NCI-H2171 (cell line): ENCODE data around the gene POGLUT2.

ENCODE experiments used
- DNase-seq: peaks from one replicate; lab custom pipeline; 2025; lab: John Stamatoyannopoulos, UW

The POGLUT2 gene

GRCh38 chr13:102798581-102799425, at the start of gene POGLUT2, which contains the start of gene BIVM:
TSS of gene POGLUT2 (minus strand) at chr13:102798976. CDS start at chr13:102798670, 306 bp downstream.
TSS of gene BIVM (plus strand) at chr13:102799119. CDS start at chr13:102807268, 8,149 bp downstream.
- DNase-seq, result peak; percentile 92

DNA sequence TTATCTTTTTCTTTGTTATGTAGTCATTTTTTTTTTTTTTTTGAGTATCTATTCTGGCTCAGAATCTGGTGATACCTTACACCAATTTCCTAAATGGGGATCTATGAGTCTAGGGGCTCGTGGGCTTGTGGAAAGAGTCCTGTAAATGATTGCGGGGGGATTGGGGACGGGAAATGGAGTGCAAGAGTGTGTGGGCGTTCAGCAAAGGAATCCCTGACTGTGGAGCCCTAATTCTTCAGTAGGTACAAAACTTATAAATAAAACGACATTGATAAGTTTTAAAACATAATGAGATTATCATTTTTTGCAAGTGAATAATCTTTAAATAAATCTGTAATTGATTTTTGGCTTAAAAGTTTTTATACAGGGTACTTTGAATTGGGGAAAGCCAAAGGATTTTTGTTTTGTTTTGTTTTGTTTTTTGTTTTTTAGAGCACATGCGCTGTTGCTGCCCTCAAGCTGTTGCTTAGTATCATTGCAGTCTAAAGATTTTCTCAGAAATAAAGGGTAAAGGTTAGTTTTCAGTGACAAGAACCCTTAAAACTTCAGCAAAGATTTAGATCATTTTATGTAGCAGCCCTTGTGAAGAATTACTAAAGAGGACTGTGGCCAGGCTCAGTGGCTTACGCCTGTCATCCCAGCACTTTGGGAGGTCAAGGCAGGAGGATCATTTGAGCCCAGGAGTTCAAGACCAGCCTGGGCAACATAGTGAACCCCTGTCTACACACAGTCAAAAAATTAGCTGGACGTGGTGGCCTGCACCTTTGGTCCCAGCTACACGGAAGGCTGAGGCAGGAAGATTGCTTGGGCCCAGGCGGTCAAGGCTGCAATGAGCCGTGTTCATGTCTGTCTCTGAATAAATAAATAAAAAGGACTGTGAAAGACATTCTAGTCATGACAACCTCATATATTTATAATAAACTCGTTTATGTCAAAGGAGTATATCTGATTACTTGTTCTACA, 48.8 kb upstream of the POGLUT2 start:
- peak; percentile 11 for DNase-seq

GRCh38 chr13:102846261-102847015, 47.7 kb upstream of the POGLUT2 start:
- peak; percentile 16 for DNase-seq

GRCh38 chr13:102845630-102846260, 47.0 kb upstream of the POGLUT2 start, which contains the start of gene ERCC5:
TSS of gene ERCC5 (plus strand) at chr13:102846032. CDS start at chr13:102846267, 235 bp downstream.
- peak; percentile 93 for DNase-seq

- DNase-seq, result no peak
Observed at GRCh38 chr13:102845289-102845629, 46.5 kb upstream of the POGLUT2 start.

GRCh38 chr13:102839462-102839861, 40.7 kb upstream of the POGLUT2 start:
- no peak for DNase-seq

- no peak for DNase-seq
Observed at GRCh38 chr13:102838982-102839381, 40.2 kb upstream of the POGLUT2 start.

- DNase-seq, result no peak
Observed at GRCh38 chr13:102838273-102838672, 39.5 kb upstream of the POGLUT2 start.

DNA sequence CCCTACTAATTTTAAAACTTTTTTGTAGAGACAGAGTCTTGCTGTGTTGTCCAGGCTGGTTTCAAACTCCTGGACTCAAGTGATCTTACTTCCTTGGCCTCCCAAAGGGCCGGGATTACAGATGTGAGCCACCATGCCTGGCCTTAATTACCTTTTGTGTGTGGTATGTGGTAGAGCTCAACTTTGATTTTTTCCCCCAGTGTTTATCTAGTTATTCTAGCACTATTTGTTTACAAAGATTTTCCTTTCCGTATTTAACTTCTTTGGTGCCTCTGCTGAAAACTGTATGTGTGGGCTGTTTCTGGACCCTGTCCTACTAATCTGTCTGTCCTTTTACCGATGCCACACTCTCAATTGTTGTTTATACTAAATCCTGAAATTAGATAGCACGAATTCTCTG, 37.7 kb upstream of the POGLUT2 start:
- no peak for DNase-seq

DNA sequence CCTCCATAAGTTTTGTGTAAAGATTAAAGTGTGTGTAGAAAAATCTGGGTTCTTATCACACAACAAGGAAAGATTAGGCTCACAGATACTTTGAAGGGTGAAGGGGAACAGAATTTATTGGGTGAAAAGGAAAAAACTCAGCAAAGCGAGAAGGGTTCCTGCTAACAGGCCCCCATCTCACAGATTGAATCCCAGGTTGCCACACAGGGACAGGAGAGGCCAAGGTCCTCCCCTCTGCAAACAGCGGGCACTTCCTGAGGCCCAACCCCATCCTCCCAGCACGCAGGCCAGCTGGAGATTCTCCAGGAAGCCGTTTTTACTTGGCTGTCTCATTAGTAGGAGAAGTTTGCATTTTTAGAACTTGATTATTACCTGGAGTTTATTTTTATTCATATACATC, 31.9 kb upstream of the POGLUT2 start:
- DNase-seq, result no peak

GRCh38 chr13:102825921-102826706, 27.3 kb upstream of the POGLUT2 start:
- DNase-seq, result no peak

DNA sequence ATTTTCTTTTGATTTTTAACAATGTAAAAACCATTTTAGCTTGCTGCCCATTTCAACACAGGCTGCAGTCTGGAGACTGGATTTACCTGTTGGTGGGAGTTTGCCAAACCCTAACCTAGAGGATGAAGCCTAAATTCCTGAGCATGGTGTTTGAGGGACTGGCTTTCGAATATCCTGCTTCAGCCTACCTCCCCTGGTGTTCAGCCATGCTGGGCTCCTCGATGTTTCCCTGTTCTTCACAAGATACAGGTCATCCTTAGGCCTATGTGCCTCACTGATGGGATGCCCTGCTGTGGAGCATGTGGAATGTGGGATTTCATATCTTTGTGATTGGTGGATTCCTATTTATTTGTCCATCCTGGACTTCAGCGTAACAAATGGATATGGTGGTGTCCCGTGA, 26.6 kb upstream of the POGLUT2 start:
- no peak for DNase-seq

DNA sequence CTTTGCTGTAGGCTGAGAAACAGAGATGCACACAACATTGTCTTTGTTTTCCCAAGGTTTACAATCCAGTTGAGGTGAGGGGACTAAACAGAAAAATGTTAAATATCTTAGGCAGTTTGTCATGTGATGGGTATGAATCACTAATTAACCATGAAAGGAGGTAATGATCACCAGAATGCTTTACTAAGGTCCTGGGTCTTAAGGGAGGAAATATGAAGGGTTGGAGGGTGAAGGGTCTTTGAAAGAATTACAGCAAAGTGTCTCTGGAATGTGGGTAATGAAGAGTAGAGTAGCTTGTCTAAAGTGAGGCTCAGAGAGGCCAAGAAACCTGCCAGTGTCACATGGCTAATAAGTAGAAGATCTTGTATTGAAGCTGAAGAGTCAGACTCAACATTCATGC, 19.1 kb upstream of the POGLUT2 start:
- no peak for DNase-seq

DNA sequence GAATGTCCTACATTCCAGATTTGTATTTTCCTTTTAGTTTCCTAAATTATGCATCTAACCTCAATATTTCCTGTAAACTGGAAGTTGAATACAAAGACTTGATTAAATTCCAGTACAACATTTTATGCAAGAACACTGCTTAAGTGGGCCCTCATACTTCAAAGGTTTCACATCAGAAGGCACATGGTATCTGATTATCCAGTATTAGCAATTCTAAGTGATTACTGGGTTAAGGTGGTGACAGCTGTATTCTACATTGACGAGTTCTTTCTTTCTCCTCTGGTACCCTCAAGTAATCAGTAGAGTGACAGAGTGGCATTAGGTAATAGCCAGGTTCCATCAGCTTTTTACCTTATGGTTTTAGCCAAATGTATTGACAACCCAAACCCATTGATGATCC, 18.5 kb upstream of the POGLUT2 start:
- no peak for DNase-seq

- no peak for DNase-seq
Observed at GRCh38 chr13:102816708-102817107, 17.9 kb upstream of the POGLUT2 start.

DNA sequence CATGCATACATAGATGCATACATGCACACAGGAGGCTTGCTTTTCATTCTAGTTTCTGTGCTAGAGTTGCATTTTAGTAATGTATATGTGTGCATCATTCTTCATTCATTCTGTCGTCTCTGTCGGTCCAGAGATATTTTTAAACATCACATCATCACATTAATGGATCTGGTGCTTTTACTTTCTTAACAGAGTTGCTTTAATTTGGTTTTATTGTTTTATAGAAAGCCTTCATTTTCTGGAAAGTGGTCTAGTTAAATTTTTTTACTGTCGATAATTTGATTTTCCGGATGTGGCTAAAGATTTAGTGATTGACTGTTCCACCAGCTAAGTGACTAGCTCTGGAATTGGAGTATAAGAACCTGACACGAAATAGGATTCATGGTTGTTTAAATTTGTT, 17.0 kb upstream of the POGLUT2 start:
- no peak for DNase-seq

GRCh38 chr13:102814793-102815192, 16.0 kb upstream of the POGLUT2 start:
- no peak for DNase-seq

GRCh38 chr13:102814025-102814607, 15.3 kb upstream of the POGLUT2 start:
- DNase-seq, result no peak

DNA sequence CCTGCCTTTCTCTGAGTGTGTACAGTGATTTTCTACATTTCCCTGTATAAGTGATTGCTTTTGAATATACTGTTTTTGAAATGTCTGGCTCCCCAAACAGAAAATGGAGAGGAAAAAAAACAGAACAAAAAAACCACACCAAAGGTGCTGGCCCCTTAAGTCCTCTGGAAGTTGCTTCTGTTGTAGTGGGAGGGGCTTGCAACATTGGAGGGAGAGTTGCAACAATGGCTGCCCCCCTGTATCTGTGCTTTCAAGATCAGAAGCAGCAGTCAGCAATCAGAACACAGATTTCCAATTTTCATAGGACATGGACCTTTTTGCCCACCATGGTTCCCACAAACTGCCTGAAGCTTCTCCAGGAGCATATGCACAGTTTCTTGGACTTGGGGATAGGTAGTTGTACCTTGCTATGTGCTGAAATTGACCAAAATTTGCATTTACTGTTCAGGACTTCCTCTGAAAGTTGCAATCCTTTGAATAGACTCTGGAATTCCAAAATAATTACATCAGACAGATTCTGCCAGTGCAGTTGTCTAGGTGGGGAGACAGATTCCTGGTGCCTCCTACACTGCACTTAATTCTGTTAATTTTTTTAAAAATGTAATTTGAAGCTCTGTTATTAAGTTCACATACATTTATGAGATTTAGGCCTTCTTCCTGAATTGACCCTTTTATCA, 14.0 kb upstream of the POGLUT2 start:
- no peak for DNase-seq

DNA sequence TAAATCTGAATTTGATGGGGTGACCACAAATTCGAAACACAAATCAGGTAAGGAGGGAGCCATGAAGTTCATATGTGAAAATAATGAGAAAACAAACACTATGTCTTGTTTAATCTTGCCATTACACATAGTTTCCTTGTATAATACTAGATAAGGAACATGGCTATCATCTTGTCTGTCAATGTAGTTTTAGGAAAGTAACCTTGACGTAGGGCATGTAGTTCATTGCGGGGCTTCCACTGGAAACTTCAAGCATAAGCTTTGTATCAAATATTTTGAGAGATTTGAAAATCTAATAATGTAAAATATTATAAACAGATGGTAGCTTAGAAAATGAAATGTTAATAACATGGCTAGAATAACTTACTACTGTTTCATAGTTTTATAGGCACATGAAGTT, 8.9 kb upstream of the POGLUT2 start:
- no peak for DNase-seq
